MM.1S (cell line): Measurements from ENCODE around the gene ZNF366.

Source experiments
- DNase-seq: peaks from one replicate; pipeline ENCODE4 v3.0.0-alpha.2; 2015
- H2AFZ ChIP-seq: fragments of 300-600 bp; sonication (generic); 2 replicates; pipeline ENCODE4 v1.6.0; 2016; ENCODE audit warnings: antibody characterized with exemption, low read length
- H3F3A ChIP-seq: fragments of 300-600 bp; sonication (generic); 2 replicates; pipeline ENCODE4 v1.6.1; 2016; ENCODE audit warnings: mild to moderate bottlenecking, antibody characterized with exemption, low read length, moderate library complexity, mixed read lengths; ENCODE audit not compliant: insufficient read depth
- H3K27ac ChIP-seq: fragments of 300-600 bp; sonication (generic); 2 replicates; pipeline ENCODE4 v1.5.1; 2016; ENCODE audit warnings: mild to moderate bottlenecking, low read length
- H3K27me3 ChIP-seq: fragments of 300-600 bp; sonication (generic); replicated peaks from 2 replicates; pipeline ENCODE4 v1.6.0; 2016; ENCODE audit warnings: low read length; ENCODE audit not compliant: insufficient read depth
- H3K36me3 ChIP-seq: fragments of 300-600 bp; sonication (generic); replicated peaks from 2 replicates; pipeline ENCODE4 v1.6.1; 2016; ENCODE audit warnings: mild to moderate bottlenecking, low read length, mixed read lengths; ENCODE audit not compliant: insufficient read depth
- H3K4me1 ChIP-seq: fragments of 300-600 bp; sonication (generic); 2 replicates; pipeline ENCODE4 v1.6.1; 2016; ENCODE audit warnings: low read length, mixed read lengths
- H3K4me2 ChIP-seq: fragments of 300-600 bp; sonication (generic); 2 replicates; pipeline ENCODE4 v1.6.0; 2016; ENCODE audit warnings: low read depth, low read length
- H3K4me3 ChIP-seq: fragments of 300-600 bp; sonication (generic); 2 replicates; pipeline ENCODE4 v1.5.1; 2016; ENCODE audit warnings: low read length, mixed read lengths
- H3K79me2 ChIP-seq: fragments of 300-600 bp; sonication (generic); 2 replicates; pipeline ENCODE4 v1.6.1; 2016; ENCODE audit warnings: mixed run types, low read length, mixed read lengths
- H3K9ac ChIP-seq: fragments of 300-600 bp; sonication (generic); 2 replicates; pipeline ENCODE4 v1.6.1; 2016; ENCODE audit warnings: low read length, mixed read lengths
- H3K9me2 ChIP-seq: fragments of 300-600 bp; sonication (generic); replicated peaks from 2 replicates; pipeline ENCODE4 v1.6.1; 2016; ENCODE audit warnings: mild to moderate bottlenecking, low read length, mixed read lengths; ENCODE audit not compliant: insufficient read depth
- H3K9me3 ChIP-seq: fragments of 300-600 bp; sonication (generic); replicated peaks from 2 replicates; pipeline ENCODE4 v1.6.1; 2016; ENCODE audit warnings: mild to moderate bottlenecking, low read length, mixed read lengths; ENCODE audit not compliant: insufficient read depth
- H4K20me1 ChIP-seq: fragments of 300-600 bp; sonication (generic); 2 replicates; pipeline ENCODE4 v1.6.1; 2016; ENCODE audit warnings: mild to moderate bottlenecking, low read length, moderate library complexity, mixed read lengths; ENCODE audit not compliant: insufficient read depth
- EZH2 ChIP-seq: fragments of 300-600 bp; sonication (generic); optimal IDR thresholded peaks from 2 replicates; pipeline ENCODE3; 2017; ENCODE audit warnings: low read depth, mild to moderate bottlenecking, antibody characterized with exemption, low read length, mixed read lengths
- EZH2phosphoT487 ChIP-seq: fragments of 300-600 bp; sonication (generic); IDR thresholded peaks from 2 replicates; pipeline ENCODE4 v1.6.1; 2018; ENCODE audit warnings: antibody characterized with exemption, low read length
- TF ChIP-seq, protein P1 (sequence below): fragments of 300-600 bp; sonication (generic); IDR thresholded peaks from 2 replicates; pipeline ENCODE4 v1.5.1; 2016; ENCODE audit warnings: antibody characterized with exemption, low read length, mixed read lengths

The ZNF366 gene

DNA sequence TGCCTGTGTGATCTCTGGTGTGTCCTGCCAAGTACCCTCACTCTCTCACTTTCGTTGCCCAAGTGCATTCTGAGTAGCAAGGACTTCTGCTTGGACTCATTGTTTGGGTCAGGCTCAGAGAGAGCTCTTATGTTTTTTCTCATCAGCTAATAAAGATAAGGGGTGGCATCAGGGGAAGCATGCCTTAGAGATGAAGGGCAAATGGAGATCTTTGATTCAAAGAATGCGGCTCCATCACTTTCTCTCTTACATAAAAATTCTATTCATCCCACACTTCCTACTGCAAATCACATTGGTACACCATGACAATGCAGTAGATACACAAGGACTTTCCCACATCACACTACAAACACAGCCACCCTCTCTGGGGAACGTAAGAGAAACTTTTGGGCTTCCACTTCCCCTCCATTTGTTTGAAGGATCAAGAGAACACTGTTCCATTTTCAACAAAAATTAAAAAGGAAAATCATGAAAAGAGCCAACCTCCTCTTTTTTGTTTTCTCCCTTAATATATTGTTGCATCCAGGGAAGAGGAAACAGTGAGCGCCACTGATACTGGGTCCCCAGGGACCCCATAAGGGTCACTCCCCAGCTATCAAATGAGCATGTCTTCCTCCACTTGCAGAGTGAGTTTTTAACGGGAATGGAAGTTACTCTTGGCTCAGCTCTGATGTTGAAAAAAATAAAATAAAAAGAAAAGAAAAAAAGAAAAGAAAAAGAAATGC, 73.0 kb downstream of the ZNF366 start:
- DNase-seq, result no peak
- Histone ChIP-seq H3K4me3 (no peak overlapping the region), H3K9me3 (no peaks in the 10 kb centered on the region), H3K79me2 (no peaks in the 10 kb centered on the region), H2AFZ (no peak overlapping the region), H3K4me1 (no peaks in the 10 kb centered on the region), H3K9ac (no peak overlapping the region), H4K20me1 (no peaks in the 10 kb centered on the region), H3K27ac (no peak overlapping the region), H3F3A (no peaks in the 10 kb centered on the region), H3K9me2 (no peaks in the 10 kb centered on the region), H3K27me3 (no peaks in the 10 kb centered on the region), H3K36me3 (no peaks in the 10 kb centered on the region), H3K4me2 (no peak overlapping the region)
- TF ChIP-seq, protein P1, sequence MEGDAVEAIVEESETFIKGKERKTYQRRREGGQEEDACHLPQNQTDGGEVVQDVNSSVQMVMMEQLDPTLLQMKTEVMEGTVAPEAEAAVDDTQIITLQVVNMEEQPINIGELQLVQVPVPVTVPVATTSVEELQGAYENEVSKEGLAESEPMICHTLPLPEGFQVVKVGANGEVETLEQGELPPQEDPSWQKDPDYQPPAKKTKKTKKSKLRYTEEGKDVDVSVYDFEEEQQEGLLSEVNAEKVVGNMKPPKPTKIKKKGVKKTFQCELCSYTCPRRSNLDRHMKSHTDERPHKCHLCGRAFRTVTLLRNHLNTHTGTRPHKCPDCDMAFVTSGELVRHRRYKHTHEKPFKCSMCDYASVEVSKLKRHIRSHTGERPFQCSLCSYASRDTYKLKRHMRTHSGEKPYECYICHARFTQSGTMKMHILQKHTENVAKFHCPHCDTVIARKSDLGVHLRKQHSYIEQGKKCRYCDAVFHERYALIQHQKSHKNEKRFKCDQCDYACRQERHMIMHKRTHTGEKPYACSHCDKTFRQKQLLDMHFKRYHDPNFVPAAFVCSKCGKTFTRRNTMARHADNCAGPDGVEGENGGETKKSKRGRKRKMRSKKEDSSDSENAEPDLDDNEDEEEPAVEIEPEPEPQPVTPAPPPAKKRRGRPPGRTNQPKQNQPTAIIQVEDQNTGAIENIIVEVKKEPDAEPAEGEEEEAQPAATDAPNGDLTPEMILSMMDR, result no peak
- TF ChIP-seq EZH2phosphoT487 (no peak), EZH2 (no peak)

GRCh38 chr5:72433522-72433921, 73.7 kb downstream of the ZNF366 start:
- Histone ChIP-seq H3K27me3 (no peaks in the 10 kb centered on the region), H3K4me2 (no peak overlapping the region), H2AFZ (no peak overlapping the region), H3K9me3 (no peaks in the 10 kb centered on the region), H3F3A (no peaks in the 10 kb centered on the region), H4K20me1 (no peaks in the 10 kb centered on the region), H3K27ac (no peak overlapping the region), H3K9ac (no peak overlapping the region), H3K79me2 (no peaks in the 10 kb centered on the region), H3K36me3 (no peaks in the 10 kb centered on the region), H3K4me1 (no peaks in the 10 kb centered on the region), H3K9me2 (no peaks in the 10 kb centered on the region), H3K4me3 (no peak overlapping the region)
- TF ChIP-seq, protein P1, result no peak
- no peak for TF ChIP-seq EZH2phosphoT487
- TF ChIP-seq EZH2, result no peak
- no peak for DNase-seq

GRCh38 chr5:72428669-72429068, 78.5 kb downstream of the ZNF366 start:
- DNase-seq, result no peak
- Histone ChIP-seq H3K9ac (no peak overlapping the region), H3K27ac (no peak overlapping the region), H3K4me2 (no peak overlapping the region), H3K36me3 (no peaks in the 10 kb centered on the region), H3K27me3 (no peaks in the 10 kb centered on the region), H3K4me1 (no peaks in the 10 kb centered on the region), H3K79me2 (no peaks in the 10 kb centered on the region), H4K20me1 (no peaks in the 10 kb centered on the region), H3K4me3 (no peak overlapping the region), H2AFZ (no peak overlapping the region), H3F3A (no peaks in the 10 kb centered on the region), H3K9me2 (no peaks in the 10 kb centered on the region), H3K9me3 (no peaks in the 10 kb centered on the region)
- TF ChIP-seq EZH2phosphoT487, result no peak
- TF ChIP-seq, protein P1, result no peak
- no peak for TF ChIP-seq EZH2
